ENCODE results near the gene TRIM39. TPM values are rescaled to one million over a fixed set of nuclear protein-coding genes. Genes with fewer than 3 reads are reported as not detected.

Gene TRIM39
- total RNA-seq, 1 donor: 14.5 TPM

DNA sequence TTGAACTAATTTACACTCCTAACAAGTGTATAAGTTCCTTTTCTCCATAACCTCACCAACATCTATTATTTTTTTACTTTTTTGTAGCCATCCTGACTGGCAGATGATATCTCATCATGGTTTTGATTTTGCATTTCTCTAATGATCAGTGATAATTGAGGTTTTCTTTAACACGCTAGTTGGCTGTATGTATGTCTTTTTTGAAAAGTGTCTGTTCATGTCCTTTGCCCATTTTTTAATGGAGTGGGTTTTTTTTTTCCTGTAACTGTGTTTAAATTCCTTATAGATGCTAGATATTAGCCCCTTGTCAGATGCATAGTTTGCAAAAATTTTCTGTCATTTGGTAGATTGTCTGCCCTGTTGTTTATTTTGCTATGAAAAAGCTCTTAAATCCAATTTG is 39.6 kb upstream of the TRIM39 start:
- Histone ChIP-seq H3K4me2 (ENCODE audit: insufficient read depth, low read length) (no peak overlapping the region), H3K27me3 (ENCODE audit: insufficient read depth, low read length) (no peaks in the 10 kb centered on the region), H2AFZ (ENCODE audit: low read length) (no peak overlapping the region), H3K79me2 (ENCODE audit: insufficient read depth, low read length) (no peaks in the 10 kb centered on the region), H3K4me1 (ENCODE audit: insufficient read depth, low read length) (no peaks in the 10 kb centered on the region), H3K36me3 (ENCODE audit: insufficient read depth, low read length) (peaks cover 33% of the 10 kb centered on the region), H3K4me3 (ENCODE audit: insufficient read depth, low read length) (no peak overlapping the region), H4K20me1 (ENCODE audit: insufficient read depth, low read length) (no peaks in the 10 kb centered on the region), H3K27ac (ENCODE audit: low read depth, low read length) (no peak overlapping the region), H3K9me3 (ENCODE audit: low read depth, low read length) (peaks cover 20% of the 10 kb centered on the region)
- DNase-seq (ENCODE audit: insufficient read length, low spot score, missing footprints): no peak
- TF ChIP-seq CTCF (IDR thresholded peaks at IDR 0.05; ENCODE audit: extremely low read depth, low read depth, low read length): no peak

- H4K20me1 ChIP-seq (ENCODE audit: insufficient read depth, low read length): peaks cover 9% of the 10 kb centered on the region
- no peaks in the 10 kb centered on the region for H3K9me3 ChIP-seq (ENCODE audit: low read depth, low read length)
- no peak overlapping the region for H3K4me3 ChIP-seq (ENCODE audit: insufficient read depth, low read length)
- H3K27me3 ChIP-seq (ENCODE audit: insufficient read depth, low read length): no peaks in the 10 kb centered on the region
- peaks cover 41% of the 10 kb centered on the region for H3K36me3 ChIP-seq (ENCODE audit: insufficient read depth, low read length)
- TF ChIP-seq CTCF (IDR thresholded peaks at IDR 0.05; ENCODE audit: extremely low read depth, low read depth, low read length): no peak
- DNase-seq (ENCODE audit: insufficient read length, low spot score, missing footprints): no peak
- no peak overlapping the region for H2AFZ ChIP-seq (ENCODE audit: low read length)
- no peak overlapping the region for H3K27ac ChIP-seq (ENCODE audit: low read depth, low read length)
- H3K4me2 ChIP-seq (ENCODE audit: insufficient read depth, low read length): no peak overlapping the region
- peaks cover 20% of the 10 kb centered on the region for H3K79me2 ChIP-seq (ENCODE audit: insufficient read depth, low read length)
- no peaks in the 10 kb centered on the region for H3K4me1 ChIP-seq (ENCODE audit: insufficient read depth, low read length)
Observed at GRCh38 chr6:30295837-30296236, 30.9 kb upstream of the TRIM39 start.

DNA sequence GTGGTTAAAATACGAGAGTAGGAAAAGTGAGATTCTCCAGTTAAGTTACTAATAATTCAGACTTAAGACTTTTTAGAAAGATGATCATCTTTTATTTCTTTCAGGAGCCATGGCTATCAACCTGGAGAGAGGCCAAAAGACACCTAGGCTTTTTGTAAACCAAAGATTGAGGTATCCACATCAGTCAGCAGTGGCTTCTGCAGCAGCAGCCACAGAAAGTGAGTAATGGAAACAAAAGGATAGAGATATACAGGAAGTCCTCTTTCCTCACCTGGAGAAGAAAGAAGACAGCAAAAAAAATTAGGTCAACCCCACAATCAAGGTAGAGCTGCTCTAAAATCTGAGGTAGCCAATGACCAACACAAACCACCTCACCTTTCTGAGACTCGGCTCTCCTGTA is 22.7 kb upstream of the TRIM39 start:
- no peak for DNase-seq (ENCODE audit: insufficient read length, low spot score, missing footprints)
- Histone ChIP-seq H3K9me3 (ENCODE audit: low read depth, low read length) (no peaks in the 10 kb centered on the region), H4K20me1 (ENCODE audit: insufficient read depth, low read length) (peaks cover 41% of the 10 kb centered on the region), H3K4me1 (ENCODE audit: insufficient read depth, low read length) (no peaks in the 10 kb centered on the region), H2AFZ (ENCODE audit: low read length) (no peak overlapping the region), H3K36me3 (ENCODE audit: insufficient read depth, low read length) (peaks cover 11% of the 10 kb centered on the region), H3K4me3 (ENCODE audit: insufficient read depth, low read length) (no peak overlapping the region), H3K27me3 (ENCODE audit: insufficient read depth, low read length) (no peaks in the 10 kb centered on the region), H3K27ac (ENCODE audit: low read depth, low read length) (no peak overlapping the region), H3K79me2 (ENCODE audit: insufficient read depth, low read length) (peaks cover 78% of the 10 kb centered on the region), H3K4me2 (ENCODE audit: insufficient read depth, low read length) (no peak overlapping the region)
- no peak for TF ChIP-seq CTCF (IDR thresholded peaks at IDR 0.05; ENCODE audit: extremely low read depth, low read depth, low read length)

- Histone ChIP-seq H4K20me1 (ENCODE audit: insufficient read depth, low read length) (peaks cover 77% of the 10 kb centered on the region), H3K27ac (ENCODE audit: low read depth, low read length) (no peak overlapping the region), H2AFZ (ENCODE audit: low read length) (no peak overlapping the region), H3K4me3 (ENCODE audit: insufficient read depth, low read length) (no peak overlapping the region), H3K4me1 (ENCODE audit: insufficient read depth, low read length) (no peaks in the 10 kb centered on the region), H3K36me3 (ENCODE audit: insufficient read depth, low read length) (peaks cover 16% of the 10 kb centered on the region), H3K79me2 (ENCODE audit: insufficient read depth, low read length) (peaks cover 100% of the 10 kb centered on the region), H3K4me2 (ENCODE audit: insufficient read depth, low read length) (no peak overlapping the region), H3K27me3 (ENCODE audit: insufficient read depth, low read length) (no peaks in the 10 kb centered on the region), H3K9me3 (ENCODE audit: low read depth, low read length) (no peaks in the 10 kb centered on the region)
- DNase-seq (ENCODE audit: insufficient read length, low spot score, missing footprints): no peak
- no peak for TF ChIP-seq CTCF (IDR thresholded peaks at IDR 0.05; ENCODE audit: extremely low read depth, low read depth, low read length)
Observed at GRCh38 chr6:30311101-30311500, 15.6 kb upstream of the TRIM39 start.

Data from osteoblast (primary cell).